Left renal cortex interstitium (tissue), 4 donors: ENCODE results near the gene ZRANB2. TPM values are rescaled to one million over a fixed set of nuclear protein-coding genes. Genes with fewer than 3 reads are reported as not detected.

ENCODE experiments used
- DNase-seq, 4 donors: peaks; one replicate each; pipeline ENCODE4 v3.0.0-alpha.2; 2013; ENCODE audit warnings: low read depth in 4 of 4, low spot score in 2 of 4, missing footprints in 1 of 4
- polyA plus RNA-seq, 4 donors: library from polyadenylated mRNA; unstranded; fragments of 120-200 nt; gene quantifications; one replicate each; pipeline ENCODE4 v1.2.1, GENCODE V29; 2013; ENCODE audit not compliant: insufficient read length in 4 of 4

Gene ZRANB2
- polyA plus RNA-seq, 4 donors = 157 to 232 (median 185) TPM

- no peak for DNase-seq
These were observed 9.1 kb downstream of the ZRANB2 start for GRCh38 chr1:71071720-71072119.

GRCh38 chr1:71068325-71069240, 12.3 kb downstream of the ZRANB2 start:
- DNase-seq = no peak

GRCh38 chr1:71054791-71055190, 26.0 kb downstream of the ZRANB2 start:
- no peak for DNase-seq

- no peak for DNase-seq
These were observed 26.5 kb downstream of the ZRANB2 start for GRCh38 chr1:71054281-71054731.

- no peak for DNase-seq
These were observed 27.1 kb downstream of the ZRANB2 start for GRCh38 chr1:71053758-71054157.

- no peak for DNase-seq
These were observed 27.7 kb downstream of the ZRANB2 start for GRCh38 chr1:71053146-71053545.

GRCh38 chr1:71049951-71050598, 30.8 kb downstream of the ZRANB2 start:
- peak; percentile 50 to 73 (median 56) for DNase-seq

- DNase-seq = no peak
These were observed 32.9 kb downstream of the ZRANB2 start, which contains the start of gene PTGER3 for GRCh38 chr1:71047635-71048607. TSS of gene PTGER3 (minus strand) at chr1:71047816. CDS start at chr1:71047577, 239 bp downstream.

- peak in 1 of 4 donors; percentile 19 for DNase-seq
These were observed 33.8 kb downstream of the ZRANB2 start for GRCh38 chr1:71046891-71047634.

GRCh38 chr1:71045463-71046028, 35.3 kb downstream of the ZRANB2 start:
- no peak for DNase-seq

GRCh38 chr1:71044833-71045232, 36.0 kb downstream of the ZRANB2 start:
- no peak for DNase-seq

- no peak for DNase-seq
These were observed 37.8 kb downstream of the ZRANB2 start for GRCh38 chr1:71043065-71043464.

GRCh38 chr1:71041806-71042205, 39.0 kb downstream of the ZRANB2 start:
- DNase-seq = no peak

- DNase-seq = no peak
These were observed 41.1 kb downstream of the ZRANB2 start for GRCh38 chr1:71039661-71040262.

GRCh38 chr1:71038942-71039341, 41.9 kb downstream of the ZRANB2 start:
- no peak for DNase-seq

- no peak for DNase-seq
These were observed 42.8 kb downstream of the ZRANB2 start for GRCh38 chr1:71037829-71038620.

- DNase-seq = no peak
These were observed 43.8 kb downstream of the ZRANB2 start for GRCh38 chr1:71037066-71037465.

- no peak for DNase-seq
These were observed 47.7 kb downstream of the ZRANB2 start for GRCh38 chr1:71033136-71033535.
